HG03060 (cell line): Measurements from ENCODE around the gene ZNF677.
"Not testable (repeated sequence)": the region's sequence is repeated elsewhere in the genome, so short reads cannot be mapped to it uniquely, and the experiment has no call there.

ENCODE experiments used
- ATAC-seq: cut with Tn5 transposase; IDR thresholded peaks from one replicate; pipeline ENCODE4 v1.9.1; 2021; ENCODE audit warnings: low read depth, moderate number of reproducible peaks; ENCODE audit not compliant: unreplicated experiment

ZNF677 gene

DNA sequence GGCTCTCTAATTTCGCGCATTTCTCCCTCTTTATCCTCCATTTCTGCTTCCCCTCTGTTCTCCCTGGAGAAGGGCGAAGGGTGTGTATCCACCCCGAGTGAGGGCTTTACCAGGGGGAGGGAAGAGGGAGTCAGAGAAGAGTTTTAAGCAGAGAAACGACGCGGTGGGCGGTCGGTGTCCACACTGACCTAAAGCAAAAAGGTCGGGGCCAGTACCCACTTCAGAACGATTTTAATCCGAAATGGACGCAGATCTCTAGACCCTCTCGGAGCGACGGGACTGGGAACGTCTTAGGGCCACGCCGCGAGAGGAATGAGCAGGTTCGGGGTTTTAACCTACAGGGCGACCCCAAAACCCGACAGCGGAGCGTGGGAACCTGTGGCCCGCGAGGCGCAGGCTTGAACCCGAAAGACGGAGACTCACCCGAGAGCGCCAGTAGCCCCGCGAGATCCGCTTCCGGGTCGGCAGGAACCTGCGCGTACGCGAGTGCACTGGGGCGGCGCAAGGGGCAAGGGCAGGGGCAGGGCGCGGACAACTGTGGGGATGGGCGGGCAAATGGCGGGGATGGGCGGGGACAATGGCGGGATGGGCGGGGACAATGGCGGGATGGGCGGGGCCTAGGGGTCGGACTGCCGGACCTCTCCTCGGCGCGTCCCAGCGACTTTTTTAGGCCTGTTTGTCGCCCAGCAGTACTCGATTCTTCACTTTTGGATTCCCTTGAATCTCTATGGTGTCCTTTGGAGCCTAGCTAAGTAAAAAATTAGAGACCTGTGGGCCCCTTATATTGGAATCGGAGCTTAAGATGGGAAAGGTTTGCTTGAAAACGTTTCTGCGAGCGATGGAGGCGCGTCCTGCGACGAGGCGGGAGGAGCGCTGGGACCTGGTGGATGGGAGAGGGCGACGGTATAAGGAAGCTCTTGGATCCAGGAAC, at the start of gene ZNF677:
Gene ZNF677 (minus strand): TSS at position 463 of the 931 bp plus-strand sequence. CDS start 3,323 bp downstream, outside the sequence.
- ATAC-seq, result no peak

DNA sequence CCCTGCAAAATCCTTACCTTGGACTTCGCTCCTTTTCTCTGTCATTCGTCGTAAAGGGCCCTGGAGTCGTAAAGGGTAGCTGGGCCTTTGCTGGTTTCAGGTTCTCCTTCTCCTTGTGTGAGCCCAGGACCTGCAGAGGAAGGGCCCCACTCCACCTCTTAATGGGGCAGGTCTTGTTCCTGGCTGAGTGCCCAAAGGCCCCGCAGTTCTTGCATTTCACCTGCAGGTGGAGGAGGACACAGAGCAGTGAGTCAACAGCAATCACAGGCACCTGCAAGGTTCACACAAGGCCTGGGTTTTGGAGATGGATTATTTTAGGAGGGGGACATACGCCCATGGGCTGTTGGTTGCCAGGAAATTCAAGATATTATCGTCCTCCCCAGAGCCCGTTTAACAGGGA, 46.7 kb upstream of the ZNF677 start:
- not testable (repeated sequence) for ATAC-seq

GRCh38 chr19:53294786-53295441, 40.2 kb upstream of the ZNF677 start:
- no peak for ATAC-seq

- no peak for ATAC-seq
Observed at GRCh38 chr19:53290758-53291549, 36.3 kb upstream of the ZNF677 start.

DNA sequence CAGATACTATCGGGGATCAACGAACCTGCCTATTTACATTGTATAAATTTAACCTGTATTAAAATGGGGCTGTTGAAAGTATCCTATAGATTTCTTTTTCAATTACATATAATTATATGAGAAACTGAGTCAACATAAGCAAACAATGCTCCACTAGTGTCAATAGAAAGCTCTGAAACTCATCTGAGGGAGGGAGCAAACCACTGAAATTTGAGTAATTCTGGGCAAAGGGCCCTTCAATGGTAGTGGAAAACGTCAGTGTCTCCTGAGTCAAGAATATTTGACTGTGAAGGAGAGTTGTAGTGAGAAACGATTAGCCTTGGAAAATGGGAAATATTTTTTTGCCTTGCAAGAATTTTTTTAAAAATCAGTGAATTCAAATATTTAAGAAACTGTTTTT, 30.4 kb upstream of the ZNF677 start:
- ATAC-seq, result no peak

GRCh38 chr19:53281947-53282346, 27.3 kb upstream of the ZNF677 start:
- not testable (repeated sequence) for ATAC-seq

DNA sequence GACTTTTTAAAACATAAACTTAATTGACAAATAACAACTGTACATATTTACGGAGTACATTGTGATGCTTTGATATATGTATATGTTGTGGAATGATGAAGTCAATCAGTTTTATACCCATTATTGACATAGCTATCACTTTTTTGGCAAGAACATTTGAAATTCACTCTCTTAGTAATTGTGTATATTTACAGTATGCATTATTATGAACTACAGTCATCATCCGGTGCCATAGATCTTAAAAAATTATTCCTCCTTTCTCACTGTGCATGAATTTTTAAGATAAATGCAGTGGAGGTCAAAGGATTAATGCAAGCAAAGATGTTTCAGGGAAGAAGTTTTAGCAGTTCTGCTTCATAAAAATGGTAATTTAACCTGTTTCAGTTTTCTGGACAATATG, 20.8 kb upstream of the ZNF677 start:
- ATAC-seq, result no peak

- no peak for ATAC-seq
Observed at GRCh38 chr19:53272044-53272443, 17.4 kb upstream of the ZNF677 start.

GRCh38 chr19:53269861-53270260, 15.2 kb upstream of the ZNF677 start:
- ATAC-seq, result not testable (repeated sequence)

- ATAC-seq, result not testable (repeated sequence)
Observed at GRCh38 chr19:53267623-53268022, 12.9 kb upstream of the ZNF677 start, which contains the start of gene VN1R4. Gene VN1R4 (minus strand): TSS chr19:53267723. CDS start chr19:53267665, 58 bp downstream.

GRCh38 chr19:53257715-53258342, 3.2 kb upstream of the ZNF677 start, which contains the start of gene VN1R2:
Gene VN1R2 (plus strand): TSS chr19:53258292. CDS start chr19:53258376, 84 bp downstream.
- ATAC-seq, result not testable (repeated sequence)

GRCh38 chr19:53246498-53246897, 8.2 kb downstream of the ZNF677 start:
- no peak for ATAC-seq

DNA sequence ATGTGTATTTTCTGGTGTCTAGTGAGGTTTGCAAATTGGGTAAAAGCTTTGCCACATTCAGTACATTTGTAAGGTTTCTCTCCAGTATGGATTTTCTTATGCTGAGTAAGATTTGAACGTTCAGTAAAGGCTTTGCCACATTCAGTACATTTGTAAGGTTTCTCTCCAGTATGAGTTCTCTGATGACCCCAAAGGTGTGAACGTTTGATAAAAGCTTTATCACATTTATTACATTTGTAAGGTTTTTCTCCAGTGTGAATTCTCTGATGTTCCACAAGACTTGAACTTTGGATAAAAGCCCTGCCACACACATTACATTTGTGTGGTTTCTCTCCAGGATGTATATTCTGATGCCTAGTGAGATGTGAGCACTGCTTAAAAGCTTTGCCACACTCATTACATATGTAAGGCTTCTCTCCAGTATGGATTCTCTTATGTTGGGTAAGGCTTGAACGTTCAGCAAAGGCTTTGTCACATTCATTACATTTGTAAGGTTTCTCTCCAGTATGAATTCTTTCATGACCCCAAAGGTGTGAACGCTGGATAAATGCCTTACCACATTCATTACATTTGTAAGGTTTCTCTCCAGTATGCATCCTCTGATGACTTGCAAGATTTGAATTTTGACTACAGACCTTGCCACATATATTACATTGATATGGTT, 17.4 kb downstream of the ZNF677 start:
- no peak for ATAC-seq

GRCh38 chr19:53224606-53225005, 30.1 kb downstream of the ZNF677 start:
- no peak for ATAC-seq

- not testable (repeated sequence) for ATAC-seq
Observed at GRCh38 chr19:53222716-53223115, 32.0 kb downstream of the ZNF677 start.

- ATAC-seq, result no peak
Observed at GRCh38 chr19:53212703-53213320, 41.9 kb downstream of the ZNF677 start.

GRCh38 chr19:53211554-53211953, 43.1 kb downstream of the ZNF677 start:
- ATAC-seq, result not testable (repeated sequence)

- no peak for ATAC-seq
Observed at GRCh38 chr19:53196777-53197396, 57.8 kb downstream of the ZNF677 start.
